HG03064 (cell line): ENCODE measurements around the gene PDE2A.

Source experiments
- ATAC-seq: cut with Tn5 transposase; IDR thresholded peaks from one replicate; pipeline ENCODE4 v1.9.1; 2021; ENCODE audit warnings: low read depth; ENCODE audit not compliant: unreplicated experiment

Gene PDE2A

GRCh38 chr11:72595292-72595684, 78.9 kb downstream of the PDE2A start:
- no peak for ATAC-seq

GRCh38 chr11:72594493-72595291, 79.5 kb downstream of the PDE2A start:
- no peak for ATAC-seq

- no peak for ATAC-seq
Measured at GRCh38 chr11:72592698-72593495, 81.3 kb downstream of the PDE2A start.

GRCh38 chr11:72591785-72592502, 82.3 kb downstream of the PDE2A start:
- ATAC-seq, result no peak

- ATAC-seq, result no peak
Measured at GRCh38 chr11:72591023-72591422, 83.2 kb downstream of the PDE2A start.

- no peak for ATAC-seq
Measured at GRCh38 chr11:72589802-72590761, 84.1 kb downstream of the PDE2A start.

- ATAC-seq, result no peak
Measured at GRCh38 chr11:72588421-72589410, 85.5 kb downstream of the PDE2A start.

GRCh38 chr11:72587696-72588095, 86.5 kb downstream of the PDE2A start:
- ATAC-seq, result no peak

- no peak for ATAC-seq
Measured at GRCh38 chr11:72586321-72587090, 87.7 kb downstream of the PDE2A start.

GRCh38 chr11:72585762-72586311, 88.4 kb downstream of the PDE2A start:
- no peak for ATAC-seq

GRCh38 chr11:72584939-72585597, 89.2 kb downstream of the PDE2A start:
- no peak for ATAC-seq

GRCh38 chr11:72584293-72584938, 89.8 kb downstream of the PDE2A start:
- ATAC-seq, result no peak

- no peak for ATAC-seq
Measured at GRCh38 chr11:72583616-72584292, 90.5 kb downstream of the PDE2A start.

GRCh38 chr11:72583177-72583553, 91.1 kb downstream of the PDE2A start:
- no peak for ATAC-seq

GRCh38 chr11:72582206-72583176, 91.7 kb downstream of the PDE2A start:
- ATAC-seq, result no peak
